GM18873 (cell line): Measurements from ENCODE around the gene GDF7.

Experiments used
- ATAC-seq: cut with Tn5 transposase; IDR thresholded peaks from one replicate; pipeline ENCODE4 v1.9.1; 2021; ENCODE audit warnings: mild to moderate bottlenecking, moderate library complexity, moderate number of reproducible peaks; ENCODE audit not compliant: unreplicated experiment, low FRiP score

GDF7 gene

DNA sequence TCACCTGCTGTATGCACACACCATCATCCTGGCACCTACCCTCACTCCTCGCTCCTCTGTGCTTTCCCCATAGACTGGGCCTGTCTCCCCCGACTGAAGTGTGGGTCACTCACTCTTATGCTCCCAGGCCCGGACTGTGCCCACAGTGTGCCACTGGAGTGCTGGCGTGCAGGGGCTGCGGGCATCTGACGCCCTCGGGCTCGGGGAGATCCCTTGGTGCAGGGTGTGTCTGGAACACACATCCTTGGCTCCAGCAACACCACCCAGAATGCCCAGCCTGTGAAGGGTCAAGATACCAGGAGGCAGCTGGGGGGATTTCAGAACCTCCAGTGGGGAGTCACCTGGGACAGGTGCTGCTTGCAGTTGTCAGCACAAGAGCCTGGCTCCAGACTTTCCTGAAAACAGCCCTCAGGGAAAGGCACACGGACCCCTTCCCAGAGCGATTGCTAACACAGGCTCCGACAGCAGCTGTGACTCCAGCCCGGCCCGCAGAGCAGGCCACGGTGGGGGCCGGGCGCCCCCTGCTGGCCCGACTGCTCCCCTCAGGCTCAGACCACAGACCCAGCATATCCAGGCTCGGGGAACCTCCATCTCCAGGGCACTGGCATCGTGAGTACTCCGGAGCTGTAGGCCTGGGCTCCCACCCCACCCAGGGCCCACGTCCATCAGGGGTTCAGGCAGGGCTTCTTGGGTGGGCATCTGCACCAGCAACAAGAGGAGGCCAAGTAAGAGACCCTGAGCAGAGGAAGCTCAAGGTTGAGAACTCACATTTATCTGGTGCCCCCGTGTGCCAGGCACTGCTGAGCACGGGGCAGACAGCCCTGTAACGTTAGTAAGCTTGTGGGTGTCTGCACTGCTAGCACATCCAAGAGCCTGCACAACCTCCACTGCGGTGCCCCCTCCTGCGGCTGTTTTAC is 24.6 kb upstream of the GDF7 start:
- peak; percentile 80 for ATAC-seq

DNA sequence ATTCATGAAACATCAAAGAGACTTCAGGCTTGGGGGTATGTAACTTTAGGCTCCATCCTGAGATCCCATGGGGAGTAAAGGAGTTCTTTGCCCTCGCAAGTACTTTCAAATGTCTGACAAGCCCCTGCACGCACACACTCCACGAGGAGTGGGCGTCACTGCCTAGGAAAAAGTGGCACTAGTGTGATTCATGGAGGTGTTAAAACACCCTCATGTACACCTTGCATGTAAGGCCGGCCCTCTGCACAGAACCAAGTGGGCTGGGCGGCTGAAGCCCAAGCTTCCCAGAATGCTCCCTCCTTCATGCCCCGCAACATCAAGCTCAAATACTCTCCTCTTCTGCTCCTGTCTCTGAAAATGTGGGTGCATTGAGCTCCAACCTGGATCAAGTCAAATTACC is 23.9 kb upstream of the GDF7 start:
- no peak for ATAC-seq

DNA sequence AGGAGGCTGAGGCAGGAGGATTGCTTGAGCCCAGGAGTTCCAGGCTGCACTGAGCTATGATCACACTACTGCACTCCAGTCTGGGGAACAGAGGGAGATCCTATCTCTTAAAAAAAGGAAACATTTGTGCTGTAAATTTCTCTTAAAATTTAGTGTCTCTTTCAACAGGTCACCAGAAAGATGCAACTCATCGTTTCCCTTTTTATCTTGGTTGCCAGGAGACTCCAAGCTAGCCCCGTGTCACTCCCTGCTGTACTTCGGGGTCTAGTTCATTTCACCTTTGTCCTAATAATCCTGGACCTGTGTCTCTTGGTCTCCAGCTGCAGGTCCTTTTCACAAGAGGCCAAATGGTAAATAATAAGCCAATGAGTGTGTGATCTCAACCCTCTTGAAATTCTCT is 23.1 kb upstream of the GDF7 start:
- ATAC-seq, result no peak

DNA sequence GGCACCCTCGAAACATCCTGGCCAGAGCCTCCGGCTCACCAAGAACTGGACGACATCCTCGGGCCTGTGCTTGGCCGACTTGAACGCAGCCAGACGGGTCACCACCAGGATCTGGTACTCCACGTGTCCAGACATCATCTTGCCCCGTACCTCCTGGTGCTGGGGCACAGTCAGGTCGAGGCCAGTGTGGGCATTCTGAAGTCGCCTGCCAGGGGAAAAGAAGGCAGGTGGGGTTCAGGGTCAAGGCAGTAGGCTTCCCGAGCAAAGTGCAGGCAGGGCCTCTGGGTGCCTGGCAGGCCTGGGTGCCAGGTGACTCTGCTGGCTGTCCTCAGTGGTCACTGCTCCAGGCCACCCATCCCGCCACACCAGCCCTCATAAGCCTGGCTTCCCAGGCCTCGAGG is 21.6 kb upstream of the GDF7 start:
- no peak for ATAC-seq

DNA sequence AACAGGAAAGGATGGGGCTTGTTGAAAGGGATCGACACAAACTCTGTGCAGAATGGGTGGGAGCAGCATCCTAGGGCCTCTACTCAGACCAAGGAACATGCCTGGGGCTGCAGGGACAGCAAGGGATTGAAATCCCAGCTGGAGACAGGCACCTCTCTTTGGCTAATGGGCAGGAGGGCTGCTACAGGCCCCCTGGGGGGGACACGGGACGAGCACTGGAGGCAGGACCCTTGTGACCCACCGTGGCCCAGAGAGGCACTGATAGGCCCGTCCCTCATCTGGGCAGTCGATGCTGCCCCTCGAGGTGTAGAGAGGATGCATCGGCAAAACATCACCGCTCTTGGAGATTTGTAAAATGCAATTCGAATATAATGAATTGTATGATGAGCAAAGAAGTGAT is 21.2 kb upstream of the GDF7 start:
- ATAC-seq, result no peak

DNA sequence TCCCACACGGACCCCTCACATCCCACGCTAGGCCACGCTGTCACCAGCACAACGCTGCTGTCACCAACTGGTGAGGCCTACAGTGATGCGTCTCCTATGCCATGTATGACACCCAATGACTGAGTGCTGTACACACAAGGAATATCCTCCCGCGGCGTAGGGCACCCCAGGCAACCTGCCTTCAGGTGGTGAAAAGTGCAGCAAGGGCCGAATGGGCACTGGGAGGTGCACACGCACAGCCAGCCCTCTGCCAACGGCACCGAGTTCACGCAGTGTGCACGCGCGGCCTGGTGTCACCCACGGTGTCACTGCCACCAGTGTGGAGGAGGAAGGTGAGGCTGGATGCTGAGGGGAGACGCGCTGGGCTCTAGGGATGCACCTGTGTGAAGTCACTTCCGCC is 20.5 kb upstream of the GDF7 start:
- ATAC-seq, result no peak

DNA sequence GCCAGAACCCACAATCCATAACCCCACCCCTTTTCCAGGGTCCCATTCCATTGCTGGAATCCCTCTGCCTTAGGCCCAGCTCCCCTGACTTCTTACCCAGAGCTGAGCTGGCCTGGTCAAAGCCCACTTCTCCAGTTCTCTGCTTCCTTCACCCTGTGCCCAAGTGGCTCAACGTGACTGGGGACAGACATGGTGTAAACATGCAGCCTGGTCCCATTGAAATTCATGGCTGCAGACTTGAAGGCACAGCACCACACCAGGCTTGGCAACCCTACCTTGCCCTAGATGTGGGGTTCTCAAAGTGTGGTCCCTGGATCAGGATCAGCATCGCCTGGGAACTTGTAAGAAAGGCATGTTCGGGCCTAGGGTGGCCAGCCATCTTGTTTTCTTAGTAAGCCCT is 19.7 kb upstream of the GDF7 start:
- ATAC-seq, result no peak

DNA sequence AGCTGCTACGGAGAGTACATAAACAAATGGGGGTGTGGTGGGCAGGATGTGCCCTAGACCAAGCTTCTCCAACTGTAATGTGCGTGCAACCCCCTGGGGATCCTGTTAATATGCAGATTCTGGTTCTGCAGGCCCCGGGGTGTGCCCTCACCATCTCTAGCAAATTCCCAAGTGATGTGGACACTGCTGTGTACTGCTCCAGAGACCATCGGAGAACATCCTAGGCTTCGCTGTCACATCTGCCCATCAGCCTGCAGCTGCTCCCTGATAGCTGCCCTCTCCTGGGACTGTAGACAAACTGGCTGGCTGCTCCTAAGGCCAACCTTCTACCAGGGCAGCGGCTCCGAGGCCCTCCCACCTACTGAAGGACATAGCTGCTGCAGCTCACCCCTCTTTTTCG is 19.2 kb upstream of the GDF7 start:
- no peak for ATAC-seq

DNA sequence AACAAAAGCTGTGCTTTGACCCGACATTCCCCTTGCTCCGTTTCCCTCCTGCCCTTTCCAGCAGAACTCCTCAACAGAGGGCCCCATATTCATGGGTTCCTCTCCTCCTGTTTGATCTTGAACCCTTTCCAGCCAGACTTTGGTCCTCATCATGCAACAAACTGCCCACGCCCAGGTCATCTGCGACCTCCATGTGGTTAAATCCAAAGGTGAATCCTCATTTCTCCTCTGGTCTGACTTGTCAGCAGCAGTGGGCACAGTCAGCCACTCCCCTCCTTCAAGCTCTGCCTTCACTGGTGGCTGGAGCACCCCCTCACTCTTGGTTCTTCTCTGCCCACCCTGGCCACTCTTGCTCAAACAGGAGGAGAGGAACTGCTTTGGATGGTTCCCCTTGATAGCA is 18.7 kb upstream of the GDF7 start:
- ATAC-seq, result no peak

DNA sequence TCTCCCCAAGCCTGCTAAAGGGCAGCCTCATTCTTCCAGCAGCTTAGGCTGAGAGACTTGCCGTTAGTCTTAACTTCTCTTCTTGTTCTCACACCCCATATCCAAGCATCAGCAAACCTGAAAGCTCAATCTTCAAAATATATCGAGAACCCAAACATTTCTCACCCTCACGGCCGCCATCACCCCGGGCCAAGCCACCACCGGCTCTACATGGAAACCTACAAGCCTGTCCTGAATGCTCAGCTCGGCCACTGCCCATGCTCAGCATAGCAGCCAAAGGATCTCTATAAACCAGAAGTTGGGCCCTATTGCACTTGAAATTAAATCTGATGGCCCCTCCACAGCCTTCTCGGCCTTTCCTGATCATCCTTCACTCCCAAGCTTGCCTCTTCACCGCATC is 18.1 kb upstream of the GDF7 start:
- no peak for ATAC-seq

DNA sequence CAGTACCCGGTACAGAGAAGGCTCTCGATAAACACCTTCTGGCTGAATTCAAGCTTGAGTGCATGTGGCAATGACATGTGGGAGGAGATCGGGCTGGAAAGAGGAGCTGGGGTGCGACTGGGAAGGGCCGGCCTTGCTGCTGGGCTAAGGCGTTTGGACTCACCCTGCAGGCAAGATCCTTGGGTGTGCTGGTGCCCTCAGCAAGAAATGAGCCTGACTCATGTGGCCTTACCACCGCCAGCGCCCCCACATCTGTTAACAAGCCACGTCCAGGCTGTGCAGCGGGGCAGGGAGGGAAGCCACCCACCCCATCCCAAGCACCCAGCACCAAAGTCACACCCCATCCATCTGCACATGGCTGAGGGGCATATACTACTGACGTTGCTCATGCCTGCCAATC is 17.4 kb upstream of the GDF7 start:
- no peak for ATAC-seq

DNA sequence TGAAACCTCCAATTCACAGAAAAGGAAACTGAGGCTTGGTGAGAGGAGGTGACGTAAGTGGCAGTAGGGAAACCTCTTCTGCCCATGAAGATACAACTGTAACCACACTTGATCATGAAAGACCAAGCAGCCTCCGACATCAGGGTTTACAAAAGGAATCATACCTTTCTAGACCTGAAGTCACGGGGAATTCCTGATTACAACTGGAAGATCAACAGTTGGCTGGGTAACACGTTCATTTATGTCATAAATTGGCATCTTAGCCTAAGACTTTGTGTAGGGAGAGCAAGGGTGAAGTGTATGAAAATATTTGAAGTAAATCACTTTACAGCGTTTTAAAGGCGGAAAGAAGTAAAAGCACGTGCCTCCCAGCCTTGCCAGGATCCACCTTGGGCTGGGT is 17.0 kb upstream of the GDF7 start:
- no peak for ATAC-seq

DNA sequence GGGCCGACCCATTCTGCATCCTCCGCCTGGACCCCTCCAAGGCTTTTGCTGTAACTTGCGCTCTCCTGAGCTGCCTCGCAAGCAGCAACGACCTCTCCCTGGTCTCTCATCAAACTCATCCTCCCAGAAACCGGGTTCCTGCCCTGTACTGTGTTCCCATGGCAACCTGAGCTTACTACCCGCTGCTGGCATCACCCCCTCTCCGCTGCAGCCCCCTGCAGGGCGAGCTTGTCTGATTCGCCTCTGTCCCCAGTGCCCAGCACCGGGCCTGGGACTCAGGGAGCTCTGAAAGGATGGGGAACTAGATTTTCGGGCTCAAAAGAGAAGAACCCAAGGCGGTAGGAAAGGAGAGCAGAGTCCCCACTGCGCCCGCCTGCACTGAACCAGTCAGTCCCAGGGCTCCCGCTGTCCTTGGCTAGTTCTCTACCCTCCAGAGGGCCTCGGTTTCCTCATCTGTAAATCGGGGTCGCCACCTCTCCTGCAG is 16.5 kb upstream of the GDF7 start:
- ATAC-seq, result peak; percentile 10

DNA sequence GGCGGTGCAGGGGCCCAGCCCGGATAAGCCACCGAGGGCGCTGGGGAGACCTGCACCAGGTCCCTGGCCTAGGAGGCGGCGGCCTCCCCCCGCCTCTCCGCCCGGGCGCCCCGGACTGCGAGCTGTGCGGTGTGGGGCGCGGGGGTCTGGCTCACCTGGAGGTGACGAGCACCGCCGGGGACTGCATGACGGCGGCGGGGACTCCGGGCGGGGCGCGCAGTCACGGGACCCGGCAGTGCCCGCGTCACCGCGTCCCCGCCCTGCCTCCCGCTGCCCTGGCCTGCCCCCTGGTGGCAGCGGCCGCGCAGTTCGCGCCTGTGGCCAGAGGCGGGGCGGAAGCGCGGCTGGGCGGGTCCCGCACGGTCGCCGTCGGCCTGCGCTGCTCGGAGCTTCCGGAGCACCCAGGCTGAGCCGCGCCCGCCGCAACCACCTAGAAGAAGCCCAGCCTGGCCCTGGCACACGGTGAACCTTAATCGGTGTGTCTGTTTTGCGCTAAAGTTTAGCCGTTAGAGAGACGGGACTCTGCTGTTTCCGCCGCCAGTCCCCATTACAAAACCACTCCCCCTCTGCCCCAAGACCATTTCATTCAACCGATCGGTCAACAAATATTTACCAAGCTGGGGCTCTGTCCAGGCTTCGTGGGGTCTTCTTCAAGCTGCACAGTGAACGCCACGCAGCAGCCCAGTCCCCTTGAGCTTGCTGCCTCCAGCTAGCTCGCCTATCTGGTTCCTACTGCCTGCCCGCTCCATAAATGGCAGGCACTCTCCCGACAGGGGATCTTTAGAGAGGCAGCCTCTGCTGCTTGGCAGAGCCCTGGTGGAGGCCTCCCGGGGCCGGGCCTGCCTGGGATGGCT is 15.8 kb upstream of the GDF7 start, which contains the start of gene HS1BP3:
HS1BP3 (minus strand) TSS at position 222 of the 854 bp plus-strand sequence; CDS start at position 187, 35 bp downstream.
- ATAC-seq, result peak; percentile 81

DNA sequence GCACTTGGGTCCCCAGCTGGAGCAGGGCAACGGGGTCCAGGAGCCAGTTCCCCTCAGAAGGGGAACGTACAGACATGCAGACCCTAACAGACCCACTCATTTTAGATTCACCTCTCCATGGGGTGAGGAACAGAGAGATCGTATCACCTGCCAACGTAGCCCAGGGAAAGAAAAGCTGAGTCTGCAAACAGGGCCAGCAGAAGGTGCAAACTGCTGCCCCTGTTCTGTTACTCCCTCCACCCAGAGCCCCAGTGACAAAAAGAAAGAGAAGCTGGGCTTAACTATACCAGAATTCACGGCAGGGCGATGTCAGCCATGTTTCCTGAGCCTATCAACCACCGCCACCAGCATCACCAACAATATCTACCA is 15.2 kb upstream of the GDF7 start:
- no peak for ATAC-seq

DNA sequence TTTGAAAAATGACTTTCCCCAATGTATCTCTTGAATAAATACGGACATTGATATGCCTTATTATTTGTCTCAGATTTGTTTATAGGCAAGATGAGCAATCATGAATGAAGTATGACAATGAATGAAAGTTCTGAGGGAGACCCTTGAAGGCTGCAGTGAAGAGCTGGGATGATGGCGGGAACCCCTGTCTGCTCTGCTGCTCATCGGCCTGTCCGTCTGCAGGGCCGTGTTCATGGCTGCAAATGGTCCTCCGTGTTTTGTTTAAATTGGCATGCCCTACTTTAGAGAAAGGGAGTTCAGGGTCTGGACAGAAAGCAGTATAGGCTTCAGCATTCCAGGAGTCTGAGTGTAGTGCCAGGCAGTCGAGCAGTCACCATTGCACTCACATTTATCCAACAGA is 14.8 kb upstream of the GDF7 start:
- no peak for ATAC-seq

DNA sequence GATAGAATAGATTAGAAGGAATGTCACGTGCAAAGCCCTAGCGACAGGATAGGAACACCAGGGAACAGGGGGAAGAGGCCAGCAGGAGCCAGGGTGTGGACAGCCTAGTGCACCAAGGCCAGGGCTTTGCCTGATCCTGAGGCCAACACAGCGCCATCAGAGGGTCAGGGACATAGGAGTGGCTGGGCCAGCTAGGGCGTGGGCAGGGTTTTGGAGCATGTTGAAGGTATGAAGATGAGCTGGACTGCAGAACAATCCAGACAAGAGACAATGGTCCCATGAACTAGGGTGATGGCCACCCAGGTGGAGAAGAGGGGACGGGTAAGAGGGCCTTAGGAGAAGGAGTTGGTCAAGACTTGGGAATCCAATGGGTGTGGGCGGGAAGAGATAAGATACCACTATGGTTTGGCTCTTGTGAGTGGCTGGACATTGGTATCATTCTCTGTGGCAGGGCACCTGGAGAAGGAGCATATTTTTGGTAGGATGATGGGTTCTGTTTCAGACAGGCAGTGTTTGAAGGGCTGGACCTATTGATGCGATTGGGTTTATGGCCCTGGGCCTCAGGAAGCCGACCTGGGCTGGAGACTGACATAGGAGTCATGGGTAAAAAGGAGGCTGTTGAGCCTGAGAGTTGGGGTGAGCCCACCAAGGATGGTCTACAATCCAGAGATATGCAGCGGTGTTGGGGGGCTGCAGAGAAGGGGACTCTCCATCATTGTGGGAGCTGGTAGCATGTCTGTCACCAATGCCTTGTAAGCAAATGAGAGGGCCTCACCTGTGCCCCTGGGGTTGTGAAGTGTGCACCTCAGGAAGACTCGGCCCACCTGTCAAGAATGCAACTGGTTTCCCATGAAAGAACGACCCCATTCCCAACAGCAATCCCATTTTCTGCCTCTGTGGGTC is 14.0 kb upstream of the GDF7 start:
- ATAC-seq, result no peak

DNA sequence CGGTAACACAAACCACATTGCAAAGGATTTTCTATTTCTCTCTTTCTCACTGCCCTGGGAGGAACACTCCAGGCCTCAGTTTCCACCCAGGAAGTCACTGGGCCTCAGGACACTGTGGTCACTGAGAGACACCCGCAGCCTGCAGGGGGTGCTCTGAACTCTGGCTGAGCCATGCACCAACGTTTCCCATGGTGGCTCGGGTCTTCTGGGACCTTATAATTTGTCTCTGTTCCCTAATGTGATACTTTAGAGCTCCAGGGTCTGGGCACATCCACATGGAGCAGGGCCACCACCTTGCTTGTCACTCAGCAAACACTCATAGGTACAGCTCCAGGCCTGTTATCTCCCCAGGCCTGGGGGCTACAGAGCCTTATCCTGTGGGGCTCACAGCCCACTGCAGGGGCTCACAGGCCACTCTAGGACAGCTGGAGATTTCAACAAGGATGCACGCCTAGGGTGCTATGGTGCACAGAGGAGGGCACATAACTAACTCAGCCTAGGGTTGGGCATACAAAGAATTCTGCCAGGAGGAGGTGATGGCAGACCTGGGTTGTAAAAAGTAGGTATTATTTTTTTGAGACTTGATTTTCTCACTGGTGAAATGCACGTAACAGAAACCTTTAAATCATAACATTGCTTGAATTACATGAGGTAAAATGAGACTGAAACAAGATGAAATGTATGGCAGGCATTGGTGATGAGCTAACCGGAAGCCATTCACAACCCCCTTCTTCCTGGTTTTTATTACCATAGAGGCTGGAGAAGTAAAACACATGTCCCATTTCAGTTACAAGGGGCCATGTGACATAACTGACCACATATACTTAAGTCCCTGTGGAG is 13.0 kb upstream of the GDF7 start:
- ATAC-seq, result no peak

DNA sequence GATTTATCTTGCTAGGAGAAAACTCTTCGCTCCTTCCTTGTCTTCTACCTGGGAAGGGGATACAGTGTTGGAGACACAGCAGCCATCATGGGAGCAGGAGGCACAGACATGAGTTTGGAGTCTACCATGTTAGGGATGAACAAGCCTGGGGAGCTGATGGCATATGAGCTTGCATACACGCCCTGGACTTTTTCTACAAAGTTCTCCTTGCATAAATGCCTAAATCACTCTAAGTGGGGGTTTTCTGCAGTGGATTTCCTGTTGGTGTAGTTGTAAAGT is 12.5 kb upstream of the GDF7 start:
- ATAC-seq, result no peak

DNA sequence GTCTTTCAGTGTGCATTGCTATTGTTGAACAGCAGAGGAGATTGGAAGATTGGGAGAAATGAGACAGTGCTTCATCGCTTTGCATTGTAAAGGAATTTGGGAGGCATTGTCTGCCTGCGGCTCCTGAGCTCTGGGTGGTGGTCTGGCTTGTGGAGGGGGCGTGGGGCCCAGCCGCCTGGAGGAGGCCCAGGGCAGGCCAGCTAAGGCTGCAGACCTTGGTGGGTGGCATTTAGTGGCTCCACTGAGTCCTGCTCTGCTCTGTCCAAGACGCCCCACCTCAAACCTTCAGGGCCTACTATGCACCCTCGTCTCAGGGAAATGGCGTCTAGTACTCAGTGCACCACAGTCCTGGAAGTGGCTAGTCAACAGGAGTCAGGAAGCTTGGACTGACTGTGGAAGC is 10.4 kb upstream of the GDF7 start:
- ATAC-seq, result no peak
